ENCODE measurements around the gene TCEANC2. TPM values are rescaled to one million over a fixed set of nuclear protein-coding genes. Genes with fewer than 3 reads are reported as not detected.

TCEANC2 gene
- total and polyA plus RNA-seq, 2 donors (not counting 1 experiment from before 2014, with no cell fraction given): 3.0 to 4.0 TPM

GRCh38 chr1:54114001-54114400, 60.6 kb downstream of the TCEANC2 start:
- H3K27ac ChIP-seq (ENCODE audit: insufficient read depth, low read length): no peak overlapping the region
- H3K79me2 ChIP-seq (ENCODE audit: control insufficient read depth, insufficient read depth, low read length): no peaks in the 10 kb centered on the region
- H3K4me2 ChIP-seq (ENCODE audit: extremely low read depth, insufficient read depth, low read length): no peak overlapping the region
- no peaks in the 10 kb centered on the region for H4K20me1 ChIP-seq (ENCODE audit: control insufficient read depth, extremely low read depth, insufficient read depth, low read length)
- TF ChIP-seq CTCF (conservative IDR thresholded peaks at IDR 0.05 in 1 of 2, IDR thresholded peaks at IDR 0.05 in 1 of 2; ENCODE audit: low read depth in 1 of 2, low read length in 2 of 2) (no peak), EZH2 (IDR thresholded peaks at IDR 0.05; ENCODE audit: low read length, missing control alignments) (no peak)
- H3K4me1 ChIP-seq (ENCODE audit: control insufficient read depth, extremely low read depth, insufficient read depth, low read length): peaks cover 5% of the 10 kb centered on the region
- no peak for DNase-seq (ENCODE audit: low read depth in 2 of 2)
- no peak overlapping the region for H3K4me3 ChIP-seq (replicated peaks in 1 of 4; ENCODE audit: control extremely low read depth in 1 of 4, insufficient read depth in 1 of 4, low read depth in 3 of 4, low read length in 4 of 4)
- no peak overlapping the region for H3K9ac ChIP-seq (ENCODE audit: insufficient read depth, low read length)
- H3K9me3 ChIP-seq (ENCODE audit: control insufficient read depth, insufficient read depth, low read depth, low read length): no peaks in the 10 kb centered on the region
- H3K36me3 ChIP-seq (ENCODE audit: control insufficient read depth, insufficient read depth, low read length): no peaks in the 10 kb centered on the region
- H2AFZ ChIP-seq (ENCODE audit: low read length): no peak overlapping the region
- no peaks in the 10 kb centered on the region for H3K27me3 ChIP-seq (ENCODE audit: control insufficient read depth, insufficient read depth, low read length)

GRCh38 chr1:54114955-54115354, 61.5 kb downstream of the TCEANC2 start:
- Histone ChIP-seq H3K9me3 (ENCODE audit: control insufficient read depth, insufficient read depth, low read depth, low read length) (no peaks in the 10 kb centered on the region), H2AFZ (ENCODE audit: low read length) (no peak overlapping the region), H3K4me3 (replicated peaks in 1 of 4; ENCODE audit: control extremely low read depth in 1 of 4, insufficient read depth in 1 of 4, low read depth in 3 of 4, low read length in 4 of 4) (no peak overlapping the region), H3K27me3 (ENCODE audit: control insufficient read depth, insufficient read depth, low read length) (no peaks in the 10 kb centered on the region), H3K4me1 (ENCODE audit: control insufficient read depth, extremely low read depth, insufficient read depth, low read length) (peaks cover 6% of the 10 kb centered on the region), H3K9ac (ENCODE audit: insufficient read depth, low read length) (no peak overlapping the region), H3K27ac (ENCODE audit: insufficient read depth, low read length) (no peak overlapping the region), H3K36me3 (ENCODE audit: control insufficient read depth, insufficient read depth, low read length) (no peaks in the 10 kb centered on the region), H3K79me2 (ENCODE audit: control insufficient read depth, insufficient read depth, low read length) (no peaks in the 10 kb centered on the region), H4K20me1 (ENCODE audit: control insufficient read depth, extremely low read depth, insufficient read depth, low read length) (no peaks in the 10 kb centered on the region), H3K4me2 (ENCODE audit: extremely low read depth, insufficient read depth, low read length) (no peak overlapping the region)
- DNase-seq (ENCODE audit: low read depth in 2 of 2): no peak
- TF ChIP-seq EZH2 (IDR thresholded peaks at IDR 0.05; ENCODE audit: low read length, missing control alignments): no peak
- no peak for TF ChIP-seq CTCF (conservative IDR thresholded peaks at IDR 0.05 in 1 of 2, IDR thresholded peaks at IDR 0.05 in 1 of 2; ENCODE audit: low read depth in 1 of 2, low read length in 2 of 2)

GRCh38 chr1:54115520-54115919, 62.1 kb downstream of the TCEANC2 start:
- Histone ChIP-seq H3K36me3 (ENCODE audit: control insufficient read depth, insufficient read depth, low read length) (no peaks in the 10 kb centered on the region), H2AFZ (ENCODE audit: low read length) (no peak overlapping the region), H3K9ac (ENCODE audit: insufficient read depth, low read length) (no peak overlapping the region), H3K9me3 (ENCODE audit: control insufficient read depth, insufficient read depth, low read depth, low read length) (no peaks in the 10 kb centered on the region), H3K4me2 (ENCODE audit: extremely low read depth, insufficient read depth, low read length) (no peak overlapping the region), H3K4me3 (replicated peaks in 1 of 4; ENCODE audit: control extremely low read depth in 1 of 4, insufficient read depth in 1 of 4, low read depth in 3 of 4, low read length in 4 of 4) (no peak overlapping the region), H3K4me1 (ENCODE audit: control insufficient read depth, extremely low read depth, insufficient read depth, low read length) (peaks cover 6% of the 10 kb centered on the region), H3K79me2 (ENCODE audit: control insufficient read depth, insufficient read depth, low read length) (no peaks in the 10 kb centered on the region), H4K20me1 (ENCODE audit: control insufficient read depth, extremely low read depth, insufficient read depth, low read length) (no peaks in the 10 kb centered on the region), H3K27me3 (ENCODE audit: control insufficient read depth, insufficient read depth, low read length) (no peaks in the 10 kb centered on the region), H3K27ac (ENCODE audit: insufficient read depth, low read length) (no peak overlapping the region)
- no peak for TF ChIP-seq EZH2 (IDR thresholded peaks at IDR 0.05; ENCODE audit: low read length, missing control alignments)
- no peak for TF ChIP-seq CTCF (conservative IDR thresholded peaks at IDR 0.05 in 1 of 2, IDR thresholded peaks at IDR 0.05 in 1 of 2; ENCODE audit: low read depth in 1 of 2, low read length in 2 of 2)
- DNase-seq (ENCODE audit: low read depth in 2 of 2): no peak

Measured in fibroblast of lung (primary cell).